Activated CD4-positive, alpha-beta T cell treated with anti-CD3 and anti-CD28 coated beads for 4 hours (primary cell): ENCODE measurements around the gene ENKUR.
"Not testable (repeated sequence)": the region's sequence is repeated elsewhere in the genome, so short reads cannot be mapped to it uniquely, and the experiment has no call there.

Source experiments
- DNase-seq, 2 donors: peaks; one replicate each; pipeline ENCODE4 v3.0.0-alpha.2; 2020

The ENKUR gene

GRCh38 chr10:25018703-25019102 lies 2.7 kb upstream of the ENKUR start:
- DNase-seq: no peak

- DNase-seq: no peak
Observed at GRCh38 chr10:25017661-25018060, 1.7 kb upstream of the ENKUR start.

GRCh38 chr10:25017154-25017590 lies 1.2 kb upstream of the ENKUR start:
- no peak for DNase-seq

- DNase-seq: peak; percentile 98 to 99
Observed at GRCh38 chr10:25016376-25017153, 607 bp upstream of the ENKUR start, which contains the start of gene THNSL1. THNSL1 (plus strand) TSS chr10:25016612; CDS start chr10:25023224, 6,612 bp downstream.

GRCh38 chr10:25014579-25014978 lies 1.4 kb downstream of the ENKUR start:
- no peak for DNase-seq

GRCh38 chr10:25011591-25011990 lies 4.4 kb downstream of the ENKUR start:
- not testable (repeated sequence) for DNase-seq

- no peak for DNase-seq
Observed at GRCh38 chr10:24998044-24998443, 17.9 kb downstream of the ENKUR start.

GRCh38 chr10:24995072-24995471 lies 20.9 kb downstream of the ENKUR start:
- DNase-seq: no peak

- DNase-seq: no peak
Observed at GRCh38 chr10:24993237-24993958, 22.6 kb downstream of the ENKUR start.

GRCh38 chr10:24992512-24993133 lies 23.3 kb downstream of the ENKUR start:
- no peak for DNase-seq

GRCh38 chr10:24991298-24991697 lies 24.7 kb downstream of the ENKUR start:
- DNase-seq: no peak

GRCh38 chr10:24989867-24990266 lies 26.1 kb downstream of the ENKUR start:
- DNase-seq: no peak

GRCh38 chr10:24988831-24989640 lies 26.9 kb downstream of the ENKUR start:
- no peak for DNase-seq

GRCh38 chr10:24984906-24985305 lies 31.1 kb downstream of the ENKUR start:
- no peak for DNase-seq

GRCh38 chr10:24983946-24984345 lies 32.0 kb downstream of the ENKUR start:
- DNase-seq: no peak

- DNase-seq: no peak
Observed at GRCh38 chr10:24983130-24983529, 32.8 kb downstream of the ENKUR start.

- no peak for DNase-seq
Observed at GRCh38 chr10:24982319-24983112, 33.4 kb downstream of the ENKUR start.

- no peak for DNase-seq
Observed at GRCh38 chr10:24981161-24981710, 34.7 kb downstream of the ENKUR start.

GRCh38 chr10:24979685-24980084 lies 36.3 kb downstream of the ENKUR start:
- no peak for DNase-seq

GRCh38 chr10:24974976-24975375 lies 41.0 kb downstream of the ENKUR start:
- no peak for DNase-seq

GRCh38 chr10:24973163-24973562 lies 42.8 kb downstream of the ENKUR start:
- DNase-seq: no peak

GRCh38 chr10:24971374-24971773 lies 44.6 kb downstream of the ENKUR start:
- no peak for DNase-seq
